Dermis blood vessel endothelial cell (primary cell): ENCODE results near the gene MRTO4. TPM values are rescaled to one million over a fixed set of nuclear protein-coding genes. Genes with fewer than 3 reads are reported as not detected.

Source experiments
- total RNA-seq: library from RNA; depleted of rRNA; stranded (reverse); fragments of >200 nt; gene quantifications from 2 replicates; pipeline ENCODE4 v1.2.3, GENCODE V29; 2014

Gene MRTO4
- total RNA-seq, 1 donor from 2014 or later = 23.5 TPM

Other genes starting within 250 kb of the MRTO4 start
- gene UBR4, start 41.5 kb upstream of the MRTO4 start, total RNA-seq = 95.1 and 172 TPM in 2 replicates
- 51.6 and 83.9 TPM in 2 replicates for gene EMC1, start 281 bp upstream of the MRTO4 start, total RNA-seq
- 0.14 and 0.34 TPM in 2 replicates for gene AKR7A3, start 37.0 kb downstream of the MRTO4 start, total RNA-seq
- gene AKR7A2, start 60.3 kb downstream of the MRTO4 start, total RNA-seq = 64.5 and 72.9 TPM in 2 replicates
- gene SLC66A1, start 60.5 kb downstream of the MRTO4 start, total RNA-seq = 16.0 and 17.7 TPM in 2 replicates
- 160 and 165 TPM in 2 replicates for gene CAPZB, start 233.7 kb downstream of the MRTO4 start, total RNA-seq